Lung (tissue), 12 donors: ENCODE data around the gene CYTH2. TPM values are rescaled to one million over a fixed set of nuclear protein-coding genes. Genes with fewer than 3 reads are reported as not detected.

Experiments
- ATAC-seq: fragments of 200-7000 bp; cut with Tn5 transposase; one replicate; pipeline ENCODE4 v1.9.1; 2020; ENCODE audit warnings: moderate number of reproducible peaks; ENCODE audit not compliant: insufficient read depth, low FRiP score
- DNase-seq, 3 donors: peaks; one replicate each; pipeline ENCODE4 v3.0.0-alpha.2; 2013 to 2017
- H3K27ac ChIP-seq, 2 donors: one replicate each; pipeline ENCODE4 v1.5.1; 2013; ENCODE audit warnings: mild to moderate bottlenecking in 2 of 2, moderate library complexity in 2 of 2, control low read depth in 1 of 2, inconsistent platforms in 1 of 2, low read depth in 1 of 2, low read length in 1 of 2
- H3K27me3 ChIP-seq, 3 donors: one replicate each; pipeline ENCODE4 v1.5.1; 2013; ENCODE audit warnings: low read length in 2 of 3; ENCODE audit not compliant: control insufficient read depth in 3 of 3, insufficient read depth in 3 of 3
- H3K36me3 ChIP-seq, 4 donors: one replicate each; pipeline ENCODE4 v1.5.1; 2013; ENCODE audit warnings: low read length in 4 of 4, mild to moderate bottlenecking in 1 of 4, moderate library complexity in 1 of 4; ENCODE audit not compliant: control insufficient read depth in 4 of 4, insufficient read depth in 4 of 4
- H3K4me1 ChIP-seq, 5 donors: one replicate each; pipeline ENCODE4 v1.5.1; 2013; ENCODE audit warnings: low read length in 5 of 5, mild to moderate bottlenecking in 2 of 5, moderate library complexity in 1 of 5; ENCODE audit not compliant: control insufficient read depth in 5 of 5, insufficient read depth in 5 of 5
- H3K4me3 ChIP-seq: one replicate; pipeline ENCODE4 v1.5.1; 2013; ENCODE audit warnings: mild to moderate bottlenecking, control low read depth, moderate library complexity
- H3K9ac ChIP-seq, 2 donors: one replicate each; pipeline ENCODE4 v1.5.1; 2013; ENCODE audit warnings: low read length in 2 of 2, control low read depth in 1 of 2; ENCODE audit not compliant: insufficient read depth in 1 of 2
- H3K9me3 ChIP-seq, 4 donors: one replicate each; pipeline ENCODE4 v1.5.1; 2013; ENCODE audit warnings: low read length in 3 of 4, mild to moderate bottlenecking in 1 of 4, moderate library complexity in 1 of 4; ENCODE audit not compliant: control insufficient read depth in 4 of 4, insufficient read depth in 3 of 4
- CTCF ChIP-seq: IDR thresholded peaks from 2 replicates; pipeline ENCODE4 v1.5.1; 2012; ENCODE audit warnings: mild to moderate bottlenecking; ENCODE audit errors: control extremely low read depth, extremely low read depth
- WGBS, 2 donors: extraction: QIAGEN DNeasy Blood & Tissue Kit; methylation state at CpG; one replicate each; pipeline ENCODE4 v1.1.7; 2013; 5-methylcytosine and 5-hydroxymethylcytosine counted together
- polyA plus RNA-seq, 2 donors: library from polyadenylated mRNA; stranded (reverse); fragments of 200-250 nt; gene quantifications; one replicate each; pipeline ENCODE4 v1.2.1, GENCODE V29; 2013
- total RNA-seq, 2 donors: library from RNA; depleted of rRNA in 1 of 2; stranded (reverse); fragments of >200 nt in 1 of 2; gene quantifications; one replicate each; pipeline ENCODE4 v1.2.1, GENCODE V29; 2014 to 2021
- donor health status: control.
- donor health status: control.
- donor health status: Bipolar disorder and iron deficiency.
- donor health status: healthy.
- donor health status: DM: yes; HTN: yes; CAD: no.

The CYTH2 gene
- total and polyA plus RNA-seq, 4 donors = 44.1 to 72.5 (median 49.2) TPM

DNA sequence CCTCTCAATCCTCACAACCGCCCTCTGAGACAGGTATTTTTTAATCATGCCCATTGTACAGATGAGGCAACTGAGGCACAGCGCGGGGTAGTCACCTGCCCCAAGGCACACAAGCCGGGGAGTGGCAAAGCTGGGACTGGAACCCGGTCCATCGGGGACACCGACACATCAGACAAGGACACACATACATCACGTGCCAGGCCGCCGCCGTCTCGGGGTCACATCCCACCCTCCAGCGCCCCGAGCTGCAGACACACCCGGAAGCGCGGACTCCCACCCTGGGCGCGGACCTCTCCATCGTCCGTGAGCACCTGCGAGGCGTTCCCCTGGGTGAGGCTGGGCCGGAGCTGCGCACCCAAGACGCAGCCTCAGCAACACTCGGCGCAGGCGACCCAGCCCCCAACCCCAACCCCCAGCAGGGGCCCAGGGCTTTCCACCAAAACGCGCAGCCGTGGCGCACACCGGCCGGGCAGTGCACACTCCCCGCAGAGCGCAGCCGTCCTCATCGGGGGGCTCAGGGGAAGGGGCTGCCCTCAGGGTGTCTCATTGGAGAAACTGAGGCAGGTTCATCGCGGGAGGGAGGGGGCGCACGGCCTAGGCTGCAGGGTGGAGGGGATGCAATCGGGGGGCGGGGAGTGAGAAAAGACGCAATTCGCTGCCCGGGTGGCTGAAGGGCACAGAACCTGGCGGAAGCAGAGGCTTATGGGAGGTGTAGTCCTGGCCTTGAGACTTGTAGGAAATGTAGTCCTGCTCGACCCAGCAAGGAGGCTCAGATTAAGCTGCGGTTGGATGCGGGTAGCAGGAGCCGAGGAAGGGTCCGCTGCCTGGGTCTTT, 44.3 kb downstream of the CYTH2 start:
- no peaks in the 10 kb centered on the region for H3K36me3 ChIP-seq
- H3K27me3 ChIP-seq = peaks cover 0 to 27% (median 21%) of the 10 kb centered on the region in 3 donors
- DNase-seq (peak; percentile 57 to 74 (median 67)), ATAC-seq (peak; percentile 67)
- peaks cover 0 to 10% (median 0%) of the 10 kb centered on the region in 5 donors for H3K4me1 ChIP-seq
- H3K9me3 ChIP-seq = peaks cover 0 to 5% (median 0%) of the 10 kb centered on the region in 4 donors
- TF ChIP-seq CTCF = no peak
- 3 to 4% methylated on average over 53 to 54 of the region's 54 CpGs for WGBS, 2 donors
- no peak overlapping the region for H3K27ac ChIP-seq
- H3K4me3 ChIP-seq = peak overlapping the region; percentile 42
- no peak overlapping the region for H3K9ac ChIP-seq

GRCh38 chr19:48514123-48514458, 44.9 kb downstream of the CYTH2 start:
- H3K27ac ChIP-seq = no peak overlapping the region
- DNase-seq (no peak), ATAC-seq (no peak)
- TF ChIP-seq CTCF = no peak
- H3K4me3 ChIP-seq = no peak overlapping the region
- peaks cover 0 to 10% (median 0%) of the 10 kb centered on the region in 5 donors for H3K4me1 ChIP-seq
- no peak overlapping the region for H3K9ac ChIP-seq
- peaks cover 0 to 27% (median 21%) of the 10 kb centered on the region in 3 donors for H3K27me3 ChIP-seq
- peaks cover 0 to 5% (median 0%) of the 10 kb centered on the region in 4 donors for H3K9me3 ChIP-seq
- no peaks in the 10 kb centered on the region for H3K36me3 ChIP-seq
- 43 to 48% methylated on average over 11 of the region's 11 CpGs for WGBS, 2 donors

DNA sequence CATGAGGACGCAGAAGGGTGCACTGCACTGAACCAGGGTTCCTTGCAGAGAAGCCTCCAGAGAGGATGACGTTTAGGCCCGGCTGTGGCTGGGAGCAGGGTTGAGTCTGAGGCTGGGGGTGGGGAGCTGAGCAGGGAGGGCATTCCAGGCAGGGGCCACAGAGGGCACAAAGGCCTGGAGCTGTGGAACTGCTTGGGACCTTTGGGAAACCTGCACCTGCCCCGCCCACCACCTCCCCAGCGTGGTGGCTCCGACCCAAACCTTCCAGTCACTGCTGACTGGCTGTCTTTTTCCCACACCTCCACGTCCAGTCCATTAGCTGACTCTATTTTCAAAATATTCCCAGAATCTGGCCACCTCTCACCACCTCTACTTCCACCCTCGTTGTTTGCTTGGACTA, 47.4 kb downstream of the CYTH2 start:
- peaks cover 0 to 18% (median 17%) of the 10 kb centered on the region in 3 donors for H3K27me3 ChIP-seq
- DNase-seq (no peak), ATAC-seq (no peak)
- peaks cover 0 to 10% (median 0%) of the 10 kb centered on the region in 5 donors for H3K4me1 ChIP-seq
- H3K9ac ChIP-seq = no peak overlapping the region
- no peak overlapping the region for H3K27ac ChIP-seq
- no peak for TF ChIP-seq CTCF
- H3K9me3 ChIP-seq = peaks cover 0 to 5% (median 0%) of the 10 kb centered on the region in 4 donors
- no peaks in the 10 kb centered on the region for H3K36me3 ChIP-seq
- WGBS, 2 donors = 84 to 85% methylated on average over 8 of the region's 8 CpGs
- H3K4me3 ChIP-seq = no peak overlapping the region
